Measurements from ENCODE around the gene FBXL2.

DNA sequence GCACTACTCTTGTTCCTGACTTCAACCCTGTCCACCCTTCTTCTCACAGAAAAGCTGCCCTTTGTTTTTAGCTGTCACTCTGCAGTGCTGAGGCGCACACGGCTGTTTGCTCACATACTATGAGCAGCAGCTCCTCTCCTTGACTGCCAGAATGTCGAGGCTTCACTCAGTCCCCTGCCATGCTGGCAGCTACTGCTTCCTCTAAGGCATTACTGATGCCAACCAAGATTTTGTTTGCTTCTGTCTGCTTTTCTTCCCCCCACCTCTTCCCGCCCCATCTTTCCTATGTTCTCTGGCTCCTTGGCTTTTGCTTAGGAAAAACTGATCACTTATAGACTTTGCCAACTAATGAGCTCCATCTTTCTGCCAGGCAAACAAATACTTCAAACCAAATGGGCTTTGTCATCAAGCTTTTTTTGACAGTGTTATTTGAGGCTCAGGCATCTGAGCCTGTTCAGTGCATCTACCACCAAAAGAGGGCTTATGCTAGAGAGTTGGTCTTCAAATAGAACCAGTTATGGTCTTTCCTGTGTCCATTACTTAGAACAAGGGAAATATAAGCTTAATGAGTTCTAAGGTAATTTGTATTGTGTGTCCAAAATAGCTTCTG is 81.0 kb downstream of the FBXL2 start:
- TF ChIP-seq, protein P1, sequence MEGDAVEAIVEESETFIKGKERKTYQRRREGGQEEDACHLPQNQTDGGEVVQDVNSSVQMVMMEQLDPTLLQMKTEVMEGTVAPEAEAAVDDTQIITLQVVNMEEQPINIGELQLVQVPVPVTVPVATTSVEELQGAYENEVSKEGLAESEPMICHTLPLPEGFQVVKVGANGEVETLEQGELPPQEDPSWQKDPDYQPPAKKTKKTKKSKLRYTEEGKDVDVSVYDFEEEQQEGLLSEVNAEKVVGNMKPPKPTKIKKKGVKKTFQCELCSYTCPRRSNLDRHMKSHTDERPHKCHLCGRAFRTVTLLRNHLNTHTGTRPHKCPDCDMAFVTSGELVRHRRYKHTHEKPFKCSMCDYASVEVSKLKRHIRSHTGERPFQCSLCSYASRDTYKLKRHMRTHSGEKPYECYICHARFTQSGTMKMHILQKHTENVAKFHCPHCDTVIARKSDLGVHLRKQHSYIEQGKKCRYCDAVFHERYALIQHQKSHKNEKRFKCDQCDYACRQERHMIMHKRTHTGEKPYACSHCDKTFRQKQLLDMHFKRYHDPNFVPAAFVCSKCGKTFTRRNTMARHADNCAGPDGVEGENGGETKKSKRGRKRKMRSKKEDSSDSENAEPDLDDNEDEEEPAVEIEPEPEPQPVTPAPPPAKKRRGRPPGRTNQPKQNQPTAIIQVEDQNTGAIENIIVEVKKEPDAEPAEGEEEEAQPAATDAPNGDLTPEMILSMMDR (IDR thresholded peaks at IDR 0.05; ENCODE audit: low read depth, low read length), result no peak
- TF ChIP-seq EZH2phosphoT487 (IDR thresholded peaks at IDR 0.05; ENCODE audit: low read depth), result no peak

Measured in OCI-LY3 (cell line).